HG03097 (cell line): Measurements from ENCODE around the gene ESYT3.
"Not testable (repeated sequence)": the region's sequence is repeated elsewhere in the genome, so short reads cannot be mapped to it uniquely, and the experiment has no call there.

Experiments
- ATAC-seq: cut with Tn5 transposase; IDR thresholded peaks from one replicate; pipeline ENCODE4 v1.9.1; 2021; ENCODE audit not compliant: unreplicated experiment, low FRiP score

Gene ESYT3

DNA sequence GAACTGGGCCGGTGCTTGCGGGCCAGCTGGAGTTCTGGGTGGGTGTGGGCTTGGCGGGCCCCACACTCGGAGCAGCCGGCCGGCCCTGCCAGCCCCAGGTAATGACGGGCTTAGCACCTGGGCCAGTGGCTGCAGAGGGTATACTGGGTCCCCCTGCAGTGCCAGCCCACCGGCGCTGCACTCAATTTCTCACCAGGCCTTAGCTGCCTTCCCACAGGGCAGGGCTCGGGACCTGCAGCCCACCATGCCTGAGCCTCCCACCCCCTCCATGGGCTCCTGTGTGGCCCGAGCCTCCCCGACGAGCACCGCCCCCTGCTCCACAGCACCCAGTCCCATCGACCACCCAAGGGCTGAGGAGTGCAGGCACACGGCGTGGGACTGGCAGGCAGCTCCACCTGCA is 50.3 kb downstream of the ESYT3 start:
- ATAC-seq = not testable (repeated sequence)

- not testable (repeated sequence) for ATAC-seq
Measured at GRCh38 chr3:138486580-138486979, 52.2 kb downstream of the ESYT3 start.

DNA sequence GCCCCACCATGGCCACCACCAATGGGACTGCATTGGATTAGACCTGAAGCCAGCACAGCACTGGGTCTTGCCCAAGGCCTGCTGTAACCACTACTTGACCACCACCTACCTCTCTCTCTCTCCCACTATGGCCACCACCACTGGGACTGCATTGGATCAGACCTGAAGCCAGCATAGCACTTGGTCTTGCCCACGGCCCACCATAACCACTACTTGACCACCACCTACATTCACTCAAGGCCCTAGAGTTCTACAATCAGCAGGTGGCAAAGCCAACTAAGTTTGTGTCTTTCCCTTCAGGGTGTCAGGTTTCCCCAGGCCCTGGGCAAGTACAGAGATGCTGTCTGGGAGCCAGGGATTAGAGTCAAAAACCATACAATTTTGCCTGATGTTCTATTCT is 57.6 kb downstream of the ESYT3 start:
- ATAC-seq = no peak

GRCh38 chr3:138492980-138493675 is 58.7 kb downstream of the ESYT3 start:
- no peak for ATAC-seq

DNA sequence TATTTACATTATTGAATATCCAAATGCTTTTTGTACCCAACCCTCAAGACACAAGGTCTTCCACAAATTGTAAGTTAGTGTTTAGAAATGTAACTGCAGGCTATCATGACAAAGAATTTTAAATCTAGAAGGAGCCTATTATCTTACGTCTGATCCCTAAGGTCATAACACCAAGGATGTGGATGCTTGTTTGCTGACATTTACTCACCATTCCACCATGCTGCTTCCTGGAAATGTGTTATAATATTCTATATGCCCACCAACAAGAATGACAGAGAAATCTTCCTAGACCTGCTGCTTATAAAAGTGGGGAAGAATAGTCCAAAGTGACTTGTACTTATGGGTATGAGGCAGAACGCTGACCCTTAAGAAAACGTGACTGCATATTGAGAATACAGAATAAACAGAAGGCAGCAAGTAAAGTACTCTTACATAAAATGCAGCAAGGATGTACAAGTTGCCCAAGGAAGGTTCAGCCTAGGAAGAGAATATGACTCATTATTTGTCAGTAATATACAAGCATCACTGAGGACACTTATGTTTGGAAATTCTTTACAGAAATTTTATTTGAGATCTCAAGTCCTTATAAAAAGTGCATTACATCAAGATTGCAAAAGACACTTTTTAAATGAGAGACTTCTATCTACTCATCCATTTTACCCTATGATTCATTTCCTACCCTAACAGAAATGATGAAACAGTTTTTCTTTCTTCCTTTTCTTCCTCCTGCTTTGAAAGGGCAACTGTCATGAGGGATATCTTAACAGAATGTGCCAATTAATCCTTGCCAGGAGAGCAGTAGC is 59.6 kb downstream of the ESYT3 start:
- no peak for ATAC-seq

DNA sequence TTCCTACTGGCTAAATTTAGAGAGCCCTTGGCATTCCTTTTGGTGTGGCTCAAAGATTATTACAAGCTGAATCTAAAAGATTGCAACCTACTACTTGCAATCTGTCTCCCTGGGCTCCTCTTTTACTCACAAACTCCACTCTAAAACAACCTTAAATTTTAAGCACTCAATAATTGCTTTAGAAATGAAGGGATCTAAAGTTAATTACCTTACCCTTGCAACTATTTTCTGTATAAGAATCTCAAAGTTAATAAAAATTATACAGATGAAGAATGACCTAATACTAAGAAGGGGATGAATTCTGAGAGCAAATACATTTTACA is 60.2 kb downstream of the ESYT3 start:
- no peak for ATAC-seq

DNA sequence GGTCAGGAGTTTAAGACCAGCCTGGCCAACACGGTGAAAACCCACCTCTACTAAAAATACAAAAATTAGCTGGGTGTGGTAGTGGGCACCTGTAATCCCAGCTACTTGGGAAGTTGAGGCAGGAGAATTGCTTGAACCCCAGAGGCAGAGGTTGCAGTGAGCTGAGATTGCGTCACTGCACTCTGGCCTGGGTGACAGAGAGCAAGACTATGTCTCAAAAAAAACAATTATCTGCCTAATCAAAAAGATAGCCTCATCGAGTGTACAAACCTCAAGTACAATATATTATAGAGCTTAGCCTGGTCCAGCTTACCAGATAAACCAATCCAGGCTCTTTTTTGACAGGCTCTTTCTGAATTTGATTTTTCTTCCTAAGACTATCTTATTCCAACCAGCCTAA is 61.2 kb downstream of the ESYT3 start:
- not testable (repeated sequence) for ATAC-seq

DNA sequence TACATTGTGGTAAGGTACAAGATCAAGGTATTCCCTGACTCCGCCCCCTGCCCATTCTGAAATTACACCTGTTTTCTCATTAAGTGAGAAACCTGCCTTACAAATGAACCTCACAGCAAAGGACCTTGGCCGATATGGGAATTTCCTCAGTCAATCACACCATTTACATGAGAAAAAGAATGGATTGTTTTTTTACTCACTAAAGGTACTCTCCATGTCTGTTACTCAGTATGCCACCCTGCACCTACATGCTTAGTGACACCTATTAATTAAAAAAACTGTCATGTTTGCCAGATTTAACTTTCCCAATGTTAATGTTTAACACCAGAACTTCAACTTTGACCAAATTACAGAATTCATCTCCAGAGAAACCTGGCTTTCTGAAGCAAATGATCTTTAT is 62.0 kb downstream of the ESYT3 start:
- no peak for ATAC-seq

GRCh38 chr3:138497021-138497420 is 62.6 kb downstream of the ESYT3 start:
- ATAC-seq = no peak

DNA sequence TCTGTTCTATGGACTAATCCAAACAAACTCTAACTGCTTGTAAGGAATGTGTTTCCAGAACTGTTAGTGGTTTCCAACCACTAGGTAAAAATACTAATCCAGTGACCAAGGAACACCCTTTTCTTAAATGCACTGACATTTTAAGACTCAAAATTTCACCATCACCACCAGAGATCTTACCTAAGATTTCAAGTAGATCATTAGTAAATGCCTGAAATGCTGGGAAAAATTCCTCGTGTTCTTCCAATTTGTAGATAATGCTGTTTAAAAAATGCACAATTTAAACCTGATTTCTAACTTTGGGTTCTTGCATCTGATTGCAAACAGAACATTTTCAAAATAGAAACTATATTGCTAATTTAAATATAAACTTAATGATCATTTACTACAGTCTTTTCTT is 63.4 kb downstream of the ESYT3 start:
- no peak for ATAC-seq

DNA sequence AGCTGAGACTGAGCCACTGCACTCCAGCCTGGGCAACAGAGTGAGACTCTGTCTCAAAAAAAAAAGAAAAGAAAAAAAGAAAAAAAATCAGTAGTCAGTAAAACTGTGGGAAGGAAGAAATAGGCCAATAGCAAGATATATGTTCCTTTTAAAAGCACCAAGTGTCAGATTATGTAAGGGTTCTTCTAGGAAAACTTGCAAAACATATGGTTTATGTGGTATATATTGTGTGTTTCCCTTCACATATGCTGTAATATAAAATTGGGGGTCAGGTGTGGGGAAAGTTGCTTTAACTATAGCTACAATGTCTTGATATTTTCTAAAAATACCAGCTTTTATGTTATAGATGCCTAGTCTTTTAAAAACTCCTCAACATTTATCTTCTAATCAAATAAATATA is 64.6 kb downstream of the ESYT3 start:
- no peak for ATAC-seq

GRCh38 chr3:138507524-138507923 is 73.1 kb downstream of the ESYT3 start:
- ATAC-seq = no peak

DNA sequence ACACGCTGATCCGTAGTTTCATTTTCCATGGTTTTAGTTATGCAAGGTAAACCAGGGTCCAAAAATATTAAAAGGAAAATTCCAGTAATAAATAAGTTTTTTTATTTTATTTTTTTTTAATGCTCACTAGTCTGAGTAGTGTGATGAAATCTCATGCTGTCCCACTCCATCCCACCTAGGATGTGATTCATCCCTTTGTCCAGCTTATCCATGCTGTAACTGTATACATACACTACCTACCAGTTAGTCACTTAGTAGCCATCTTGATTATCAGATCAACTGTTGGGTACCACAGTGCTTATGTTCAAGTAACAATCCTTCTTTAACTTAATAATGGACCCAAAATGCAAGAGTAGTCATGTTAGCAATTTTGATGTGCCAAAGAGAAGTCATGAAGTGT is 75.2 kb downstream of the ESYT3 start:
- no peak for ATAC-seq

GRCh38 chr3:138511945-138512344 is 77.5 kb downstream of the ESYT3 start:
- ATAC-seq = no peak

DNA sequence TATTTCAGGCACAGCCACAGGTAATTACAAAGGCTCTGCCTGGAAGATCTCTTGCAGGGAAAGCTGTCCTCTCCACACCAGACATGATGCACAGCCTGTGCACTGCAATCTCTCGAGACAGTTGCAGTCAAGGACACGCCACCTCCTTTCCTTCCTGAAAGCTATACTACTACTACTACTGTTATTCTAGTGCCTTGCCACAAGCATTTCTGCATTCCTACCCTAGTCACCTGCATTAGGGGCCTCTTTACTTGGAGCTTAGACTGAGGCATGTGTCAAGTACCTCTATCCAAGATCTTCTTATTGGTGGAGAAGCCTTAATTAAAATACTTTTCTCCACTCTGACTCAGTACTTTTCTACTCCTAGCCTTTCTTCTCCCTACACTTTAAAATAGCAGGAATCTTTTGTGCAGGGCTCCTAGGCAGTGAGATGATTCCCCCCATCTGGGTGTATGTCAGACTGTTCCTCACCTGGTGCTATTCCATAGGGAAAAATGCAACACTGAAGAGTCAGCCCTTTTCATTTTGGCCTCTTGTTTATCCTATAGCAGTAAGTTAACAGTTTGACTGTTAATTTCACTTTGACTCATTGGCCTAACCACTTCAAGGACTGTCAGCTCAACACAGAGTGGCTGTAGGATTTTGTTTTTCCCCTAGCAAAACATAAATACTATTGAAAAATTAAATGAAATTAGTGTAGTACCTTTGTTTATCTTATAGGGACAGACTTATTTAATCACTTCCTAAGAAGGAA is 78.9 kb downstream of the ESYT3 start:
- no peak for ATAC-seq

GRCh38 chr3:138521445-138521844 is 87.0 kb downstream of the ESYT3 start:
- not testable (repeated sequence) for ATAC-seq
